Psoas muscle (tissue), 8 donors: ENCODE data around the gene SLC22A12. TPM values are rescaled to one million over a fixed set of nuclear protein-coding genes. Genes with fewer than 3 reads are reported as not detected.
A peak's percentile ranks its signal among the peaks of the same experiment; 100 is the strongest.

Experiments
- ATAC-seq, 4 donors: fragments of 200-7000 bp; cut with Tn5 transposase; one replicate each; pipeline ENCODE4 v1.9.1; 2020; ENCODE audit warnings: moderate library complexity in 3 of 4, mild to moderate bottlenecking in 2 of 4
- DNase-seq, 2 donors: peaks; one replicate each; pipeline ENCODE4 v3.0.0-alpha.2; 2020
- H3K27ac ChIP-seq: fragments of 200-600 bp; one replicate; pipeline ENCODE4 v1.8.0; 2022
- H3K27me3 ChIP-seq, 3 donors: fragments of 200-600 bp in 1 of 3; one replicate each; pipeline versions ENCODE4 v1.6.1 to v1.8.0; 2013 to 2022; ENCODE audit warnings: low read length in 2 of 3, mild to moderate bottlenecking in 2 of 3, moderate library complexity in 1 of 3; ENCODE audit not compliant: insufficient read depth in 3 of 3
- H3K36me3 ChIP-seq, 2 donors: fragments of 200-600 bp in 1 of 2; one replicate each; pipeline versions ENCODE4 v1.6.1 to v1.8.0; 2013 to 2022; ENCODE audit warnings: low read depth in 1 of 2, mild to moderate bottlenecking in 1 of 2, moderate library complexity in 1 of 2; ENCODE audit not compliant: insufficient read depth in 1 of 2
- H3K4me1 ChIP-seq: fragments of 200-600 bp; one replicate; pipeline ENCODE4 v1.8.0; 2022
- H3K4me3 ChIP-seq: fragments of 200-600 bp; one replicate; pipeline ENCODE4 v1.8.0; 2022; ENCODE audit warnings: mild to moderate bottlenecking
- H3K9me3 ChIP-seq: fragments of 200-600 bp; one replicate; pipeline ENCODE4 v1.8.0; 2022
- CTCF ChIP-seq: fragments of 200-600 bp; IDR thresholded peaks from one replicate; pipeline ENCODE4 v1.8.0; 2022; ENCODE audit warnings: antibody characterized with exemption
- WGBS, 3 donors: extraction: QIAGEN DNeasy Blood & Tissue Kit; methylation state at CpG; one replicate each; pipeline versions ENCODE4 v1.1.6 to v1.1.7; 2013; 5-methylcytosine and 5-hydroxymethylcytosine counted together
- intact Hi-C, 2 donors: fragments of 100-400 bp; cut with DNase I; formaldehyde crosslinking; loops; one replicate each; pipeline versions ENCODE4 v1.11.0 to v1.14.2; 2022
- polyA plus RNA-seq, 3 donors: library from polyadenylated mRNA; stranded (reverse); fragments of 200-250 nt; gene quantifications; one replicate each; pipeline ENCODE4 v1.2.3, GENCODE V29; 2013
- total RNA-seq, 4 donors: library from RNA; stranded (reverse); fragmentation: NEBNext Ultra II Directional in 2 of 4; extraction: Animal tissue kit (Norgen Biotek cat#: 25700) in 2 of 4; gene quantifications; one replicate each; pipeline versions ENCODE4 v1.2.1 to v1.2.4, GENCODE V29; 2021 to 2023
- donor health status: healthy with polysubstance abuse.
- donor health status: DM: no; HTN: no; CAD: no; lungs with moderate emphysema.
- donor health status: Bipolar disorder and iron deficiency.
- donor health status: healthy.
- donor health status: DM: yes; HTN: yes; CAD: no.
- donor health status: DM: no; HTN: no; CAD: no.
- donor health status: DM: no; HTN: no; CAD: no.
- donor health status: DM: yes; HTN: yes; CAD: no.

The SLC22A12 gene
- total and polyA plus RNA-seq, 7 donors = not detected

- intact Hi-C loops = no loop called here
- Histone ChIP-seq H3K4me3 (no peak overlapping the region), H3K9me3 (no peaks in the 10 kb centered on the region), H3K36me3 (no peaks in the 10 kb centered on the region), H3K27ac (no peak overlapping the region), H3K27me3 (no peaks in the 10 kb centered on the region), H3K4me1 (no peaks in the 10 kb centered on the region)
- no peak for TF ChIP-seq CTCF
- DNase-seq (peak in 1 of 2 donors; percentile 42), ATAC-seq (no peak)
- 83 to 98% (median 89%) methylated on average over 11 to 12 of the region's 12 CpGs for WGBS, 3 donors
These were observed 7.2 kb downstream of the SLC22A12 start for GRCh38 chr11:64598106-64598796.

GRCh38 chr11:64598797-64599697 is 8.0 kb downstream of the SLC22A12 start:
- Histone ChIP-seq H3K27me3 (peaks cover 0 to 6% (median 0%) of the 10 kb centered on the region in 3 donors), H3K9me3 (no peaks in the 10 kb centered on the region), H3K36me3 (no peaks in the 10 kb centered on the region), H3K4me1 (no peaks in the 10 kb centered on the region), H3K27ac (no peak overlapping the region), H3K4me3 (no peak overlapping the region)
- DNase-seq (peak; percentile 11 to 37), ATAC-seq (no peak)
- TF ChIP-seq CTCF = no peak
- 81 to 87% (median 82%) methylated on average over 20 to 23 of the region's 23 CpGs for WGBS, 3 donors
- intact Hi-C loops = no loop called here

- peak in 1 of 2 donors; percentile 42 for DNase-seq
- Histone ChIP-seq H3K27me3 (peaks cover 0 to 9% (median 0%) of the 10 kb centered on the region in 3 donors), H3K9me3 (no peaks in the 10 kb centered on the region), H3K36me3 (no peaks in the 10 kb centered on the region), H3K4me1 (no peaks in the 10 kb centered on the region), H3K27ac (no peak overlapping the region), H3K4me3 (no peak overlapping the region)
- intact Hi-C loops = no loop called here
- no peak for TF ChIP-seq CTCF
- no peak for ATAC-seq
- 81 to 88% (median 86%) methylated on average over 16 to 17 of the region's 17 CpGs for WGBS, 3 donors
These were observed 8.7 kb downstream of the SLC22A12 start for GRCh38 chr11:64599698-64600211.

GRCh38 chr11:64600281-64600992 is 9.4 kb downstream of the SLC22A12 start:
- no peaks in the 10 kb centered on the region for H3K4me1 ChIP-seq
- no peaks in the 10 kb centered on the region for H3K9me3 ChIP-seq
- intact Hi-C loops = no loop called here
- H3K4me3 ChIP-seq = no peak overlapping the region
- DNase-seq (peak in 1 of 2 donors; percentile 48), ATAC-seq (no peak)
- WGBS, 3 donors = 66 to 87% (median 69%) methylated on average over 14 to 19 of the region's 19 CpGs
- peaks cover 0 to 9% (median 0%) of the 10 kb centered on the region in 3 donors for H3K27me3 ChIP-seq
- H3K36me3 ChIP-seq = no peaks in the 10 kb centered on the region
- no peak overlapping the region for H3K27ac ChIP-seq
- TF ChIP-seq CTCF = no peak
